H1 (cell line): ENCODE data around the gene TMEM45B. TPM values are rescaled to one million over a fixed set of nuclear protein-coding genes. Genes with fewer than 3 reads are reported as not detected.

Source experiments
- EP300 ChIP-seq, 2 experiments: IDR thresholded peaks; 1 replicate in 1 of 2; 2 replicates in 1 of 2; pipeline ENCODE4 v1.6.1; 2011 to 2012; ENCODE audit warnings: low read depth in 2 of 2, low read length in 2 of 2, mild to moderate bottlenecking in 2 of 2, borderline replicate concordance in 1 of 2, inconsistent platforms in 1 of 2, moderate library complexity in 1 of 2
- FOSL1 ChIP-seq: IDR thresholded peaks from 2 replicates; pipeline ENCODE4 v1.6.1; 2011; ENCODE audit warnings: mild to moderate bottlenecking, low read depth, low read length, moderate library complexity; ENCODE audit not compliant: insufficient read depth
- KDM4A ChIP-seq: IDR thresholded peaks from one replicate; pipeline ENCODE4 v1.7.1; 2012; ENCODE audit warnings: low read depth, mild to moderate bottlenecking, moderate library complexity, low read length, inconsistent platforms; ENCODE audit not compliant: severe bottlenecking
- NANOG ChIP-seq: IDR thresholded peaks from 2 replicates; pipeline ENCODE4 v1.6.1; 2011; ENCODE audit warnings: low read length, low read depth, mild to moderate bottlenecking, inconsistent platforms; ENCODE audit not compliant: insufficient read depth, poor library complexity, severe bottlenecking
- RBBP5 ChIP-seq: IDR thresholded peaks from 2 replicates; pipeline ENCODE4 v1.7.1; 2012; ENCODE audit warnings: low read depth, mild to moderate bottlenecking, inconsistent platforms, low read length, moderate library complexity, borderline replicate concordance
- SP1 ChIP-seq: IDR thresholded peaks from 2 replicates; pipeline ENCODE4 v1.6.1; 2011; ENCODE audit warnings: low read depth, low read length
- ZNF274 ChIP-seq: IDR thresholded peaks from 2 replicates; pipeline ENCODE4 v1.7.0; 2012; ENCODE audit warnings: low read length, borderline replicate concordance; ENCODE audit errors: extremely low read depth
- polyA plus RNA-seq, 7 experiments: library from polyadenylated mRNA; depleted of rRNA in 3 of 7; stranded (reverse) in 5 of 7; unstranded in 2 of 7; fragments of >200 nt in 5 of 7; fragments of 200-250 nt in 2 of 7; gene quantifications; 1 replicate in 5 of 7; 2 replicates in 1 of 7; 4 replicates in 1 of 7; pipeline versions ENCODE4 v1.2.1 to v1.2.3, GENCODE V29; 2011 to 2013; ENCODE audit warnings: missing spikeins in 2 of 7, mixed read lengths in 2 of 7
- total RNA-seq: library from RNA; stranded (reverse); fragmentation: NEBNext Ultra II Directional; extraction: Animal tissue kit (Norgen Biotek cat#: 25700); gene quantifications from 2 replicates; pipeline ENCODE4 v1.2.1, GENCODE V29; 2021
- TF ChIP-seq, protein P1 (sequence below): fragments of 300-600 bp; sonication (generic); IDR thresholded peaks from 2 replicates; pipeline ENCODE4 v1.7.1; 2012; ENCODE audit warnings: low read length, moderate library complexity, mild to moderate bottlenecking, inconsistent platforms; ENCODE audit not compliant: insufficient replicate concordance

Gene TMEM45B
- total and polyA plus RNA-seq, 2 of the 8 experiments (the other 6 are each of a cell fraction or from before 2014, with no cell fraction given): 0.23 TPM; not detected in 1

GRCh38 chr11:129798212-129798611, 17.4 kb upstream of the TMEM45B start (continued):
- TF ChIP-seq, protein P1, sequence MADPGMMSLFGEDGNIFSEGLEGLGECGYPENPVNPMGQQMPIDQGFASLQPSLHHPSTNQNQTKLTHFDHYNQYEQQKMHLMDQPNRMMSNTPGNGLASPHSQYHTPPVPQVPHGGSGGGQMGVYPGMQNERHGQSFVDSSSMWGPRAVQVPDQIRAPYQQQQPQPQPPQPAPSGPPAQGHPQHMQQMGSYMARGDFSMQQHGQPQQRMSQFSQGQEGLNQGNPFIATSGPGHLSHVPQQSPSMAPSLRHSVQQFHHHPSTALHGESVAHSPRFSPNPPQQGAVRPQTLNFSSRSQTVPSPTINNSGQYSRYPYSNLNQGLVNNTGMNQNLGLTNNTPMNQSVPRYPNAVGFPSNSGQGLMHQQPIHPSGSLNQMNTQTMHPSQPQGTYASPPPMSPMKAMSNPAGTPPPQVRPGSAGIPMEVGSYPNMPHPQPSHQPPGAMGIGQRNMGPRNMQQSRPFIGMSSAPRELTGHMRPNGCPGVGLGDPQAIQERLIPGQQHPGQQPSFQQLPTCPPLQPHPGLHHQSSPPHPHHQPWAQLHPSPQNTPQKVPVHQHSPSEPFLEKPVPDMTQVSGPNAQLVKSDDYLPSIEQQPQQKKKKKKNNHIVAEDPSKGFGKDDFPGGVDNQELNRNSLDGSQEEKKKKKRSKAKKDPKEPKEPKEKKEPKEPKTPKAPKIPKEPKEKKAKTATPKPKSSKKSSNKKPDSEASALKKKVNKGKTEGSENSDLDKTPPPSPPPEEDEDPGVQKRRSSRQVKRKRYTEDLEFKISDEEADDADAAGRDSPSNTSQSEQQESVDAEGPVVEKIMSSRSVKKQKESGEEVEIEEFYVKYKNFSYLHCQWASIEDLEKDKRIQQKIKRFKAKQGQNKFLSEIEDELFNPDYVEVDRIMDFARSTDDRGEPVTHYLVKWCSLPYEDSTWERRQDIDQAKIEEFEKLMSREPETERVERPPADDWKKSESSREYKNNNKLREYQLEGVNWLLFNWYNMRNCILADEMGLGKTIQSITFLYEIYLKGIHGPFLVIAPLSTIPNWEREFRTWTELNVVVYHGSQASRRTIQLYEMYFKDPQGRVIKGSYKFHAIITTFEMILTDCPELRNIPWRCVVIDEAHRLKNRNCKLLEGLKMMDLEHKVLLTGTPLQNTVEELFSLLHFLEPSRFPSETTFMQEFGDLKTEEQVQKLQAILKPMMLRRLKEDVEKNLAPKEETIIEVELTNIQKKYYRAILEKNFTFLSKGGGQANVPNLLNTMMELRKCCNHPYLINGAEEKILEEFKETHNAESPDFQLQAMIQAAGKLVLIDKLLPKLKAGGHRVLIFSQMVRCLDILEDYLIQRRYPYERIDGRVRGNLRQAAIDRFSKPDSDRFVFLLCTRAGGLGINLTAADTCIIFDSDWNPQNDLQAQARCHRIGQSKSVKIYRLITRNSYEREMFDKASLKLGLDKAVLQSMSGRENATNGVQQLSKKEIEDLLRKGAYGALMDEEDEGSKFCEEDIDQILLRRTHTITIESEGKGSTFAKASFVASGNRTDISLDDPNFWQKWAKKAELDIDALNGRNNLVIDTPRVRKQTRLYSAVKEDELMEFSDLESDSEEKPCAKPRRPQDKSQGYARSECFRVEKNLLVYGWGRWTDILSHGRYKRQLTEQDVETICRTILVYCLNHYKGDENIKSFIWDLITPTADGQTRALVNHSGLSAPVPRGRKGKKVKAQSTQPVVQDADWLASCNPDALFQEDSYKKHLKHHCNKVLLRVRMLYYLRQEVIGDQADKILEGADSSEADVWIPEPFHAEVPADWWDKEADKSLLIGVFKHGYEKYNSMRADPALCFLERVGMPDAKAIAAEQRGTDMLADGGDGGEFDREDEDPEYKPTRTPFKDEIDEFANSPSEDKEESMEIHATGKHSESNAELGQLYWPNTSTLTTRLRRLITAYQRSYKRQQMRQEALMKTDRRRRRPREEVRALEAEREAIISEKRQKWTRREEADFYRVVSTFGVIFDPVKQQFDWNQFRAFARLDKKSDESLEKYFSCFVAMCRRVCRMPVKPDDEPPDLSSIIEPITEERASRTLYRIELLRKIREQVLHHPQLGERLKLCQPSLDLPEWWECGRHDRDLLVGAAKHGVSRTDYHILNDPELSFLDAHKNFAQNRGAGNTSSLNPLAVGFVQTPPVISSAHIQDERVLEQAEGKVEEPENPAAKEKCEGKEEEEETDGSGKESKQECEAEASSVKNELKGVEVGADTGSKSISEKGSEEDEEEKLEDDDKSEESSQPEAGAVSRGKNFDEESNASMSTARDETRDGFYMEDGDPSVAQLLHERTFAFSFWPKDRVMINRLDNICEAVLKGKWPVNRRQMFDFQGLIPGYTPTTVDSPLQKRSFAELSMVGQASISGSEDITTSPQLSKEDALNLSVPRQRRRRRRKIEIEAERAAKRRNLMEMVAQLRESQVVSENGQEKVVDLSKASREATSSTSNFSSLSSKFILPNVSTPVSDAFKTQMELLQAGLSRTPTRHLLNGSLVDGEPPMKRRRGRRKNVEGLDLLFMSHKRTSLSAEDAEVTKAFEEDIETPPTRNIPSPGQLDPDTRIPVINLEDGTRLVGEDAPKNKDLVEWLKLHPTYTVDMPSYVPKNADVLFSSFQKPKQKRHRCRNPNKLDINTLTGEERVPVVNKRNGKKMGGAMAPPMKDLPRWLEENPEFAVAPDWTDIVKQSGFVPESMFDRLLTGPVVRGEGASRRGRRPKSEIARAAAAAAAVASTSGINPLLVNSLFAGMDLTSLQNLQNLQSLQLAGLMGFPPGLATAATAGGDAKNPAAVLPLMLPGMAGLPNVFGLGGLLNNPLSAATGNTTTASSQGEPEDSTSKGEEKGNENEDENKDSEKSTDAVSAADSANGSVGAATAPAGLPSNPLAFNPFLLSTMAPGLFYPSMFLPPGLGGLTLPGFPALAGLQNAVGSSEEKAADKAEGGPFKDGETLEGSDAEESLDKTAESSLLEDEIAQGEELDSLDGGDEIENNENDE: no peak
- no peak for TF ChIP-seq NANOG
- no peak for TF ChIP-seq RBBP5
- TF ChIP-seq SP1: no peak
- TF ChIP-seq EP300 (IDR thresholded peaks at IDR 0.05; ENCODE audit: borderline replicate concordance in 1 of 2, low read depth in 2 of 2, low read length in 2 of 2): no peak
- TF ChIP-seq FOSL1: no peak
- TF ChIP-seq KDM4A: no peak
- no peak for TF ChIP-seq ZNF274
